Activated T-helper 1 cell treated with Interleukin-2 at 50 U/mL for 16 hours (primary cell): Measurements from ENCODE around the gene SCAPER.
"Not testable (repeated sequence)": the region's sequence is repeated elsewhere in the genome, so short reads cannot be mapped to it uniquely, and the experiment has no call there.

Experiments used
- DNase-seq: peaks from one replicate; pipeline ENCODE4 v3.0.0-alpha.2; 2020; ENCODE audit warnings: low read depth

Gene SCAPER

DNA sequence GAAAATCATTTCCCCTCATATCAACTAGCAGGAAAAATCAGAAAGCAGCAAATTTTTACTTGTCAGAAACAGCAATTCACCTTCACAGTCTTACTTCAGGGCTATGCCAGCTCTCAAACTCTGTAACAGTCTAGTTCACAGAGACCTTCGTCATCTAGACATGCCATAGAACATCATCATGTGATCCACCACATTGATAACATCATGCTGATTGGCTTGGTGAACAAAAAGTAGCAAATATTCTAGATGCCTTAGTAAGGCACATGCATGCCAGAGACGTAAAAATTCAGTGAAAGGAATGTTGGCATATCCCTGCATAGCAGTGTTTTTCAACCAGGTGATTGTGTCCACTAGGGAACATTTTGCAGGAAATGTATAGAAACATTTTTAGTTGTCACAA lies 8.6 kb upstream of the SCAPER start:
- no peak for DNase-seq

- no peak for DNase-seq
Measured at GRCh38 chr15:76912430-76912829, 7.3 kb upstream of the SCAPER start.

- no peak for DNase-seq
Measured at GRCh38 chr15:76905855-76906254, 715 bp upstream of the SCAPER start.

DNA sequence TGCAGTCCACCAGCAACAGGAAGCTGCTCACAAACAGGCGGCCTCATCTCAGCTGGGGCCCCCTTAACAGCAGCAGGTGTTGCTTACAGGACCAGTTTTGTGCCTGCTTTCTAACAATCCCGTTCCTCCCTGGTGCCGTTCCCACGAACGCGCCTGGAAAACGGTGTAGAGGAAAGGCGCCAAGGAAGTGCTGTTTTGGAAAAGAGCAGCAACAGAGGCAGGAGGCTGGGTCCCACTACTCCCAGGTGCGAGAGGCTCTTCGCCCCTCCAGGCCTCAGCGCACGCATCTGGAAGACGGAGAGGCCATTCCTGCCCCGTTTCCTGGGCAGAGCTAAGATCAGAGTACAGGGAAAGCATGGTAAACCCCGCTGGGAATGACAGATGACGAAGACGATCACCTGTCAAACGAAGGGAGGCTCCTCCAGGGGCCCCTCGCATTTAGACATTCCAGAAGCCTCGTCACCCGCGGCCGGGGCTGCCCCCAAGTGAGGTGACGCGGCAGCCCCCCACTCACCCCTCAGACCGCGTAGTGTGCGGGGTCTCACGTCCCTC lies 603 bp downstream of the SCAPER start:
- DNase-seq = no peak

DNA sequence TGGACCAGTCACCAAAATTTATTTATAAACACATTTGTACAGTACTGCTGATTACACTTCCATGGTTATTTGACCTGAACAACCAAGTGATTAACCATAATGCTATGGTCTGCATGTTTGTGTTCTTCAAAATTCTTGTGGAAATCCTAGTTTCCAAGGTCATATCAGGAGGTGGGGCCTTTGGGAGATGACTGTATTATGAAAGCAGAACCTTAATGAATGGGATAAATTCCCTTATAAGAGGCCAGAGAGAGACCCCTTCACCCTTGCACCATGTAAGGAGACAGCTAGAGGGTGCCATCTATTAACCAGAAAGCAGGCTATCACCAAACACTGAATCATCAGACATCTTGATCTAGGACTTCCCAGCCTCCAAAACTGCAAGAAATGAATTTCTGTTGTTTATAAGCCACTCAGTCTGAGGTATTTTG lies 1.9 kb downstream of the SCAPER start:
- DNase-seq = no peak

- no peak for DNase-seq
Measured at GRCh38 chr15:76901965-76902364, 3.2 kb downstream of the SCAPER start.

GRCh38 chr15:76899931-76900310 lies 5.2 kb downstream of the SCAPER start:
- DNase-seq = not testable (repeated sequence)

GRCh38 chr15:76899176-76899930 lies 5.8 kb downstream of the SCAPER start:
- not testable (repeated sequence) for DNase-seq

- DNase-seq = no peak
Measured at GRCh38 chr15:76898102-76898501, 7.0 kb downstream of the SCAPER start.

GRCh38 chr15:76894174-76894573 lies 11.0 kb downstream of the SCAPER start:
- no peak for DNase-seq

DNA sequence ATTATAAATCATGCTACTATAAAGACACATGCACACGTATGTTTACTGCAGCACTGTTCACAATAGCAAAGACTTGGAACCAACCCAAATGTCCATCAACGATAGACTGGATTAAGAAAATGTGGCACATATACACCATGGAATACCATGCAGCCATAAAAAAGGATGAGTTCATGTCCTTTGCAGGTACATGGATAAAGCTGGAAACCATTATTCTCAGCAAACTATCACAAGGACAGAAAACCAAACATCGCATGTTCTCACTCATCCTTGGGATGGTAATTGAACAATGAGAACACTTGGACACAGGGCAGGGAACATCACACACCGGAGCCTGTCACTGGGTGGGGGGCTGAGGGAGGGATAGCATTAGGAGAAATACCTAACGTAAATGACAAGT lies 12.3 kb downstream of the SCAPER start:
- not testable (repeated sequence) for DNase-seq

GRCh38 chr15:76887280-76888141 lies 17.6 kb downstream of the SCAPER start:
- not testable (repeated sequence) for DNase-seq

GRCh38 chr15:76885212-76885611 lies 19.9 kb downstream of the SCAPER start:
- DNase-seq = no peak

GRCh38 chr15:76875911-76876310 lies 29.2 kb downstream of the SCAPER start:
- DNase-seq = no peak

GRCh38 chr15:76873066-76873465 lies 32.1 kb downstream of the SCAPER start:
- not testable (repeated sequence) for DNase-seq

DNA sequence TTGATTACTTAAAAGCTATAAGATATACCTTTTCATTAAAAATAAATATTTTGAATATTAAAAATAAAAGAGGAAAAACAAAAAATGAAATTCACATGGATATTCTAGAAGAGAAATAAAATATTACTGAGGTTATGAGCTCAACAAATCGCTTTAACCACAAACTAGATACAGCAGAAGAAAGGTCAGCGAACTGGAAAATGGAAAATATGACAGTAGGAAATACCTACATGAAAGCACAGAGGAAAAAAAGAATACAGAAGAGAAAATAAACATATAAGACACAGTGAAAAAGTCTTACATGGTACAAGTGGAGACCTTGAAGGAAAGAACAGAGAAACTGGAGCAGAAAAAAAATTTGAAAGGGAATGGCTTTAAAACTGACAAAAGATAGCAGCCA lies 33.2 kb downstream of the SCAPER start:
- no peak for DNase-seq

DNA sequence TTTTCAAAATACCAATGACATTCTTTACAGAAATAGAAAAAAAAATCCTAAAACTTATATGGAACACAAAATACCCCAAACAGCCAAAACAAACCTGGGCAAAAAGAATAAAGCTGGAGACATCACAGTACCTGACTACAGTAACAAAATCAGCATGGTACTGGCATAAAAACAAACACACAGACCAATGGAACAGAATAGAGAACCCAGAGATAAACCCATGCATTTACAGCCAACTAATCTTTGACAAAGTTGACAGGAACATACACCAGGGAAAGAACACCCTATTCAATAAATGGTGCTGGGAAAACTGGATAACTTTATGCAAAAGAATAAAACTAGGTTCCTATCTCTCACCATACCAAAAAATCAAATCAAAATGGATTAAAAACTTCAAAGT lies 36.4 kb downstream of the SCAPER start:
- DNase-seq = no peak

GRCh38 chr15:76866716-76867321 lies 38.3 kb downstream of the SCAPER start:
- no peak for DNase-seq

DNA sequence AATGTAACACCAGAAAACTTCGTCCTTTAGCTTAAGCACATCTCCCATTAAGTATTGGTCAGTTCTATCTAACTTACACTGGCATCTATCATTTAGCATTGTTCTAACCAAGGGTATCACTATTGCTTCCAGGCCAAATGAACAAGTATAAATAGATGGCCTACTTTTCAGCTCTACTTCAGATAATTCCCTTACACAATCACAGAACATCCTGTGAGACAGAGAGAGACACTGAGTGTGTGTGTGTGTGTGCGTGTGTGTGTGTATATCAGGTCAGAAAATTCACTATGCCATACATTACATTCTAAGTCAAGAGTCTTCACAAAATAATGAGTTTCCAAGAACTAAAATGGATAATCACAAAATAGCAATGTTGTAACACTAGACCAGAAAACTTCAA lies 39.1 kb downstream of the SCAPER start:
- no peak for DNase-seq

- DNase-seq = no peak
Measured at GRCh38 chr15:76865548-76865991, 39.6 kb downstream of the SCAPER start.

DNA sequence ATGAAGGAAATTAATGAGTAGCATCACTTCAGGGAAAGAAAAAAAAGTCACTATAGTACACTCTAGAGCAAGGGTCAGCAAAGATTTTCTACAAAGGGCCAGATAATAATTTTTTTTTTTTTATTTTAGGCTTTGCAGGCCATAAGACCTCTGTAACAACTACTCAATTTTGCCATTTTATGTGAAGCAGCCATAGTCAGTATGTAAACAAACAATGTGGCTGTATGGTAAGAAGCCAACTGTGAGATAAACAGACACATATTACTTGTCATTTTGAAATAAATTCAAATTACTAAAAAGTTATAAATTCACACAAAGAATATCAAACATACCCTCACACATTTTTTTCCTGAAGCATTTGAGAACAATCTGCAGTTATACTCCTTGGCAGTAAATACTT lies 40.6 kb downstream of the SCAPER start:
- DNase-seq = no peak

DNA sequence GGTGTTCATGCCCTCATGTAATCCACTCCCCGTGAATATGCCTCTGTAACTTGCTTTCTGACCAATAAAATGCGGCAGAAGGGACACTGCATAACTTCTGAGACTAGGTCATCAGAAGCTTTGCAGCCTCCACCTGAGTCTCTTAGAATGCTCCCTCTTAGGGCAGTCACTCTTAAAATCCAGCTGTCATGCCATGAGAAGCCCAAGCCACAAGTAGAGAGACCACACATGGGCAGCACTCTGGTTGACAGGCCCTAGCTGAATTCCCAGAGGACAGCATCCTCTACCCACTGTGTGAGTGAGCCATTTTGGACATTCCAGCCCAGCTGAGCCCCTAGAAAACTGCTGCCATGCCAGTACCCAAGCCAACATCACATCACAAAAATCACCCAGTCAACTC lies 41.4 kb downstream of the SCAPER start:
- DNase-seq = no peak

GRCh38 chr15:76863123-76863522 lies 42.0 kb downstream of the SCAPER start:
- DNase-seq = no peak
